ENCODE measurements around the gene THSD7B. TPM values are rescaled to one million over a fixed set of nuclear protein-coding genes. Genes with fewer than 3 reads are reported as not detected.

The THSD7B gene
- total and polyA plus RNA-seq, 2 experiments from 2014 or later: 0.86 to 3.8 TPM

- TF ChIP-seq CREB1 (CRISPR knock-in tag; IDR thresholded peaks at IDR 0.05; ENCODE audit: low read depth): no peak
- TF ChIP-seq, protein P1, sequence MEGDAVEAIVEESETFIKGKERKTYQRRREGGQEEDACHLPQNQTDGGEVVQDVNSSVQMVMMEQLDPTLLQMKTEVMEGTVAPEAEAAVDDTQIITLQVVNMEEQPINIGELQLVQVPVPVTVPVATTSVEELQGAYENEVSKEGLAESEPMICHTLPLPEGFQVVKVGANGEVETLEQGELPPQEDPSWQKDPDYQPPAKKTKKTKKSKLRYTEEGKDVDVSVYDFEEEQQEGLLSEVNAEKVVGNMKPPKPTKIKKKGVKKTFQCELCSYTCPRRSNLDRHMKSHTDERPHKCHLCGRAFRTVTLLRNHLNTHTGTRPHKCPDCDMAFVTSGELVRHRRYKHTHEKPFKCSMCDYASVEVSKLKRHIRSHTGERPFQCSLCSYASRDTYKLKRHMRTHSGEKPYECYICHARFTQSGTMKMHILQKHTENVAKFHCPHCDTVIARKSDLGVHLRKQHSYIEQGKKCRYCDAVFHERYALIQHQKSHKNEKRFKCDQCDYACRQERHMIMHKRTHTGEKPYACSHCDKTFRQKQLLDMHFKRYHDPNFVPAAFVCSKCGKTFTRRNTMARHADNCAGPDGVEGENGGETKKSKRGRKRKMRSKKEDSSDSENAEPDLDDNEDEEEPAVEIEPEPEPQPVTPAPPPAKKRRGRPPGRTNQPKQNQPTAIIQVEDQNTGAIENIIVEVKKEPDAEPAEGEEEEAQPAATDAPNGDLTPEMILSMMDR (conservative IDR thresholded peaks at IDR 0.05; ENCODE audit: low read depth in 2 of 2): no peak
- TF ChIP-seq, protein P2, sequence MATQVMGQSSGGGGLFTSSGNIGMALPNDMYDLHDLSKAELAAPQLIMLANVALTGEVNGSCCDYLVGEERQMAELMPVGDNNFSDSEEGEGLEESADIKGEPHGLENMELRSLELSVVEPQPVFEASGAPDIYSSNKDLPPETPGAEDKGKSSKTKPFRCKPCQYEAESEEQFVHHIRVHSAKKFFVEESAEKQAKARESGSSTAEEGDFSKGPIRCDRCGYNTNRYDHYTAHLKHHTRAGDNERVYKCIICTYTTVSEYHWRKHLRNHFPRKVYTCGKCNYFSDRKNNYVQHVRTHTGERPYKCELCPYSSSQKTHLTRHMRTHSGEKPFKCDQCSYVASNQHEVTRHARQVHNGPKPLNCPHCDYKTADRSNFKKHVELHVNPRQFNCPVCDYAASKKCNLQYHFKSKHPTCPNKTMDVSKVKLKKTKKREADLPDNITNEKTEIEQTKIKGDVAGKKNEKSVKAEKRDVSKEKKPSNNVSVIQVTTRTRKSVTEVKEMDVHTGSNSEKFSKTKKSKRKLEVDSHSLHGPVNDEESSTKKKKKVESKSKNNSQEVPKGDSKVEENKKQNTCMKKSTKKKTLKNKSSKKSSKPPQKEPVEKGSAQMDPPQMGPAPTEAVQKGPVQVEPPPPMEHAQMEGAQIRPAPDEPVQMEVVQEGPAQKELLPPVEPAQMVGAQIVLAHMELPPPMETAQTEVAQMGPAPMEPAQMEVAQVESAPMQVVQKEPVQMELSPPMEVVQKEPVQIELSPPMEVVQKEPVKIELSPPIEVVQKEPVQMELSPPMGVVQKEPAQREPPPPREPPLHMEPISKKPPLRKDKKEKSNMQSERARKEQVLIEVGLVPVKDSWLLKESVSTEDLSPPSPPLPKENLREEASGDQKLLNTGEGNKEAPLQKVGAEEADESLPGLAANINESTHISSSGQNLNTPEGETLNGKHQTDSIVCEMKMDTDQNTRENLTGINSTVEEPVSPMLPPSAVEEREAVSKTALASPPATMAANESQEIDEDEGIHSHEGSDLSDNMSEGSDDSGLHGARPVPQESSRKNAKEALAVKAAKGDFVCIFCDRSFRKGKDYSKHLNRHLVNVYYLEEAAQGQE (IDR thresholded peaks at IDR 0.05; ENCODE audit: unreplicated experiment): no peak
- TF ChIP-seq EZH2phosphoT487 (IDR thresholded peaks at IDR 0.05; ENCODE audit: unreplicated experiment): no peak
- TF ChIP-seq EZH2 (IDR thresholded peaks at IDR 0.05; ENCODE audit: low read depth, unreplicated experiment): no peak
- no peak for TF ChIP-seq ZNF114 (CRISPR knock-in tag; IDR thresholded peaks at IDR 0.05)
- TF ChIP-seq ZNF331 (CRISPR knock-in tag; IDR thresholded peaks at IDR 0.05; ENCODE audit: low read depth): no peak
- TF ChIP-seq POLR2AphosphoS5 (IDR thresholded peaks at IDR 0.05; ENCODE audit: low read depth): no peak
Measured at GRCh38 chr2:137345994-137346393, 580.6 kb downstream of the THSD7B start (continued).

DNA sequence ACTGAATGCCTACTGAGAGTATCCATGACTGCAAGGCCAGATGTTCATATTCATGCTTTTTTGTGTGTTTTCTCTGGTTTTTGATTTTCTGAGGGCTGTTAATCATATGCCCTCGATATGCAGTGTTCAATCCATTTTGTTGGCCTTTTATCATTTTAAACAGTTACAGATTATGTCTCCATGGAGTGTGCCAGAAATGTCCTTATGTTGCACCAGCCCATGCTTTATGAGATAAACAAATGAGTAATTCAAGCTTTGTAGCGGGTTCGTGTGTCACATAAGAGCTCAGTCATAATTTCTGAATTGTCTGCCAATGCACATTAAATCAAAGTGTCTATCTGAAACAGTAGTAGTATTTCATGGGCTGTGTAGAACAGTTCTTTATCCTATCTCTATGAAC lies 583.0 kb downstream of the THSD7B start:
- Histone ChIP-seq H3K4me2 (no peak overlapping the region), H3F3A (replicated peaks; ENCODE audit: low read depth) (no peaks in the 10 kb centered on the region), H4K20me1 (replicated peaks; ENCODE audit: insufficient read depth) (no peaks in the 10 kb centered on the region), H2AFZ (no peak overlapping the region), H3K27ac (ENCODE audit: low read depth) (no peak overlapping the region), H3K9me2 (ENCODE audit: insufficient read depth) (no peaks in the 10 kb centered on the region), H3K27me3 (ENCODE audit: insufficient read depth) (no peaks in the 10 kb centered on the region), H3K4me3 (no peak overlapping the region), H3K36me3 (ENCODE audit: insufficient read depth) (no peaks in the 10 kb centered on the region), H3K79me2 (replicated peaks; ENCODE audit: insufficient read depth) (no peaks in the 10 kb centered on the region), H3K4me1 (ENCODE audit: insufficient read depth) (no peaks in the 10 kb centered on the region)
- H3K9me3 Mint-ChIP-seq: no peaks in the 10 kb centered on the region
- no peak overlapping the region for H3K4me3 Mint-ChIP-seq
- H3K36me3 Mint-ChIP-seq (ENCODE audit: low read depth): no peaks in the 10 kb centered on the region
- H3K4me1 Mint-ChIP-seq: no peaks in the 10 kb centered on the region
- no peak for ATAC-seq
- H3K27ac Mint-ChIP-seq: no peak overlapping the region
- DNase-seq (ENCODE audit: low spot score): no peak
- H3K27me3 Mint-ChIP-seq (ENCODE audit: insufficient read depth, low read depth, poor library complexity): peaks cover 3% of the 10 kb centered on the region
- no peak for TF ChIP-seq EZH2phosphoT487 (IDR thresholded peaks at IDR 0.05; ENCODE audit: unreplicated experiment)
- no peak for TF ChIP-seq NANOG (IDR thresholded peaks at IDR 0.05; ENCODE audit: borderline replicate concordance)
- TF ChIP-seq, protein P1 (conservative IDR thresholded peaks at IDR 0.05; ENCODE audit: low read depth in 2 of 2): no peak
- no peak for TF ChIP-seq POLR2AphosphoS5 (IDR thresholded peaks at IDR 0.05; ENCODE audit: low read depth)
- TF ChIP-seq CREB1 (CRISPR knock-in tag; IDR thresholded peaks at IDR 0.05; ENCODE audit: low read depth): no peak
- TF ChIP-seq, protein P3, sequence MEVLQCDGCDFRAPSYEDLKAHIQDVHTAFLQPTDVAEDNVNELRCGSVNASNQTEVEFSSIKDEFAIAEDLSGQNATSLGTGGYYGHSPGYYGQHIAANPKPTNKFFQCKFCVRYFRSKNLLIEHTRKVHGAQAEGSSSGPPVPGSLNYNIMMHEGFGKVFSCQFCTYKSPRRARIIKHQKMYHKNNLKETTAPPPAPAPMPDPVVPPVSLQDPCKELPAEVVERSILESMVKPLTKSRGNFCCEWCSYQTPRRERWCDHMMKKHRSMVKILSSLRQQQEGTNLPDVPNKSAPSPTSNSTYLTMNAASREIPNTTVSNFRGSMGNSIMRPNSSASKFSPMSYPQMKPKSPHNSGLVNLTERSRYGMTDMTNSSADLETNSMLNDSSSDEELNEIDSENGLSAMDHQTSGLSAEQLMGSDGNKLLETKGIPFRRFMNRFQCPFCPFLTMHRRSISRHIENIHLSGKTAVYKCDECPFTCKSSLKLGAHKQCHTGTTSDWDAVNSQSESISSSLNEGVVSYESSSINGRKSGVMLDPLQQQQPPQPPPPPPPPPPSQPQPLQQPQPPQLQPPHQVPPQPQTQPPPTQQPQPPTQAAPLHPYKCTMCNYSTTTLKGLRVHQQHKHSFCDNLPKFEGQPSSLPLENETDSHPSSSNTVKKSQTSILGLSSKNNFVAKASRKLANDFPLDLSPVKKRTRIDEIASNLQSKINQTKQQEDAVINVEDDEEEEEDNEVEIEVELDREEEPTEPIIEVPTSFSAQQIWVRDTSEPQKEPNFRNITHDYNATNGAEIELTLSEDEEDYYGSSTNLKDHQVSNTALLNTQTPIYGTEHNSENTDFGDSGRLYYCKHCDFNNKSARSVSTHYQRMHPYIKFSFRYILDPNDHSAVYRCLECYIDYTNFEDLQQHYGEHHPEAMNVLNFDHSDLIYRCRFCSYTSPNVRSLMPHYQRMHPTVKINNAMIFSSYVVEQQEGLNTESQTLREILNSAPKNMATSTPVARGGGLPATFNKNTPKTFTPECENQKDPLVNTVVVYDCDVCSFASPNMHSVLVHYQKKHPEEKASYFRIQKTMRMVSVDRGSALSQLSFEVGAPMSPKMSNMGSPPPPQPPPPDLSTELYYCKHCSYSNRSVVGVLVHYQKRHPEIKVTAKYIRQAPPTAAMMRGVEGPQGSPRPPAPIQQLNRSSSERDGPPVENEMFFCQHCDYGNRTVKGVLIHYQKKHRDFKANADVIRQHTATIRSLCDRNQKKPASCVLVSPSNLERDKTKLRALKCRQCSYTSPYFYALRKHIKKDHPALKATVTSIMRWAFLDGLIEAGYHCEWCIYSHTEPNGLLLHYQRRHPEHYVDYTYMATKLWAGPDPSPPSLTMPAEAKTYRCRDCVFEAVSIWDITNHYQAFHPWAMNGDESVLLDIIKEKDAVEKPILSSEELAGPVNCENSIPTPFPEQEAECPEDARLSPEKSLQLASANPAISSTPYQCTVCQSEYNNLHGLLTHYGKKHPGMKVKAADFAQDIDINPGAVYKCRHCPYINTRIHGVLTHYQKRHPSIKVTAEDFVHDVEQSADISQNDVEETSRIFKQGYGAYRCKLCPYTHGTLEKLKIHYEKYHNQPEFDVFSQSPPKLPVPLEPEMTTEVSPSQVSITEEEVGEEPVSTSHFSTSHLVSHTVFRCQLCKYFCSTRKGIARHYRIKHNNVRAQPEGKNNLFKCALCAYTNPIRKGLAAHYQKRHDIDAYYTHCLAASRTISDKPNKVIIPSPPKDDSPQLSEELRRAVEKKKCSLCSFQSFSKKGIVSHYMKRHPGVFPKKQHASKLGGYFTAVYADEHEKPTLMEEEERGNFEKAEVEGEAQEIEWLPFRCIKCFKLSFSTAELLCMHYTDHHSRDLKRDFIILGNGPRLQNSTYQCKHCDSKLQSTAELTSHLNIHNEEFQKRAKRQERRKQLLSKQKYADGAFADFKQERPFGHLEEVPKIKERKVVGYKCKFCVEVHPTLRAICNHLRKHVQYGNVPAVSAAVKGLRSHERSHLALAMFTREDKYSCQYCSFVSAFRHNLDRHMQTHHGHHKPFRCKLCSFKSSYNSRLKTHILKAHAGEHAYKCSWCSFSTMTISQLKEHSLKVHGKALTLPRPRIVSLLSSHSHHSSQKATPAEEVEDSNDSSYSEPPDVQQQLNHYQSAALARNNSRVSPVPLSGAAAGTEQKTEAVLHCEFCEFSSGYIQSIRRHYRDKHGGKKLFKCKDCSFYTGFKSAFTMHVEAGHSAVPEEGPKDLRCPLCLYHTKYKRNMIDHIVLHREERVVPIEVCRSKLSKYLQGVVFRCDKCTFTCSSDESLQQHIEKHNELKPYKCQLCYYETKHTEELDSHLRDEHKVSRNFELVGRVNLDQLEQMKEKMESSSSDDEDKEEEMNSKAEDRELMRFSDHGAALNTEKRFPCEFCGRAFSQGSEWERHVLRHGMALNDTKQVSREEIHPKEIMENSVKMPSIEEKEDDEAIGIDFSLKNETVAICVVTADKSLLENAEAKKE (CRISPR knock-in tag; IDR thresholded peaks at IDR 0.05): no peak
- TF ChIP-seq ZNF114 (CRISPR knock-in tag; IDR thresholded peaks at IDR 0.05): no peak
- no peak for TF ChIP-seq STAT1 (IDR thresholded peaks at IDR 0.05; ENCODE audit: unreplicated experiment)
- no peak for TF ChIP-seq ZNF331 (CRISPR knock-in tag; IDR thresholded peaks at IDR 0.05; ENCODE audit: low read depth)
- no peak for TF ChIP-seq EZH2 (IDR thresholded peaks at IDR 0.05; ENCODE audit: low read depth, unreplicated experiment)
